Measurements from ENCODE around the gene IRS1. TPM values are rescaled to one million over a fixed set of nuclear protein-coding genes. Genes with fewer than 3 reads are reported as not detected.

IRS1 gene
- polyA plus RNA-seq, 1 donor (not counting 4 experiments of a cell fraction or from before 2014, with no cell fraction given), result 11.2 TPM

DNA sequence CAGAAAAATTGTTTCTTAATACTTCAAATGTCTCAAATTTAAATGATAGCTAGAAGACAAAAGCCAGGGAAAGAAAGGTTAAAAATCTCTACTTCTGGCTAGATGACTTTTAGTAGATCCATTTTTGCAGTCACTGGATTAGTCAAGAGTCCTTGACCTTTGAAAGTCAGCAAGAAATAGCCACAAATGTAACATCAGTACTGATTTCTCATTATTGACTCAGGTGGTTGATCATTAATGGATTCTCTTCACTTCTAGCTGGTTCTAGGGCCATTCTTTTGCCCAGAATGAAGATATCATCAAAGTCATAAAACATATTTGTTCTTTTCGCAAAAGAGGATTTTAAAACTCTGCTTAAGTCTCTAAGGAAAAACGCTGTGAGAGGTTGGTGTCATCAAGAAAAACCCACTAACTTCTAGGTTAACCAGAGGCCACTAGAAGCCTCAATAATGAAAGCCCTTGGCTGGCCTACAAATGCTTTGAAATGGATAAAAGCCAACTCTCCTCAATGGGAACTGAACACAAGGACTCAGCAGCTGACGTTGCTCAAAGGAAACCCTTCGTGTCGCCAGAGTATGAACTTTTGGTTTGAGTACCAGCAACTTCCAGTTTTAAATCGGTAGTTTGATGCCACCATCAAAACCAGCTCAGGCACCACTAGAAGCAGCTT lies 66.3 kb downstream of the IRS1 start:
- dilution Hi-C loops (cut with MboI; ENCODE audit: extremely low pct_ligation_motif_present, low sequenced_read_pairs), result no loop called here
- H3K9ac ChIP-seq (ENCODE audit: control insufficient read depth, extremely low read depth, insufficient read depth, low read length), result no peak overlapping the region
- DNase-seq (ENCODE audit: low read depth, low spot score), result no peak

DNA sequence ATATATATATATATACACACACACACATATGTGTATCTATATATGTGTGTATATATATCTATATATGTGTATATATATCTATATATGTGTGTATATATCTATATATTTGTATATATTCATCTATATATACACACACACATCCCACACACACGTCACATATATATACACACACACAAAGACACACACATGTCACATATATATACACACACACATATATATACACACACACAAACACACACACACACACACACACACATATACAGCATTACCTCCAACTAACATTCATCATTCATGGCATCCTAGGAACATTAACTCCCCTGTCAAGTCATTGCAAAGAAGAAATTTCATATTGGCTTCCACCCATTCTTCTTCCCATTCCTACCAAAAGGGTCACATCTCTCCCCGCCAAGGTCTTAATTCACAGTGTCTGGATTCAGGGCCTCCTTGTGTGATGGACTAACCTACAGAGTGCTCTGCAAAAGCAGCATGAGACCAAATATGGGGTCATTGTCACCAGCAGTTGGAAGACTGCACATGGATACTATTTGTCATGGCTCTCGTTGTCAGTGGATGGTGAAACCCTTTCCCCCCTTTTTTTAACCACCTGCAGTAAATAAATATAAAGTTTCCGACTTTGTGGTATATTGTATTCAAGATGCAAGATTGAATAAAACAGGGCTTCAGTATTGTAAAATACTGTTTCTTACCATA lies 67.0 kb downstream of the IRS1 start:
- no peak overlapping the region for H3K4me3 ChIP-seq (ENCODE audit: control insufficient read depth in 2 of 3, extremely low read depth in 1 of 3, insufficient read depth in 2 of 3, low read depth in 1 of 3, low read length in 3 of 3)
- no peak for TF ChIP-seq EZH2 (IDR thresholded peaks at IDR 0.05; ENCODE audit: low read length)
- TF ChIP-seq, protein P1, sequence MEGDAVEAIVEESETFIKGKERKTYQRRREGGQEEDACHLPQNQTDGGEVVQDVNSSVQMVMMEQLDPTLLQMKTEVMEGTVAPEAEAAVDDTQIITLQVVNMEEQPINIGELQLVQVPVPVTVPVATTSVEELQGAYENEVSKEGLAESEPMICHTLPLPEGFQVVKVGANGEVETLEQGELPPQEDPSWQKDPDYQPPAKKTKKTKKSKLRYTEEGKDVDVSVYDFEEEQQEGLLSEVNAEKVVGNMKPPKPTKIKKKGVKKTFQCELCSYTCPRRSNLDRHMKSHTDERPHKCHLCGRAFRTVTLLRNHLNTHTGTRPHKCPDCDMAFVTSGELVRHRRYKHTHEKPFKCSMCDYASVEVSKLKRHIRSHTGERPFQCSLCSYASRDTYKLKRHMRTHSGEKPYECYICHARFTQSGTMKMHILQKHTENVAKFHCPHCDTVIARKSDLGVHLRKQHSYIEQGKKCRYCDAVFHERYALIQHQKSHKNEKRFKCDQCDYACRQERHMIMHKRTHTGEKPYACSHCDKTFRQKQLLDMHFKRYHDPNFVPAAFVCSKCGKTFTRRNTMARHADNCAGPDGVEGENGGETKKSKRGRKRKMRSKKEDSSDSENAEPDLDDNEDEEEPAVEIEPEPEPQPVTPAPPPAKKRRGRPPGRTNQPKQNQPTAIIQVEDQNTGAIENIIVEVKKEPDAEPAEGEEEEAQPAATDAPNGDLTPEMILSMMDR (optimal IDR thresholded peaks at IDR 0.05 in 1 of 3, IDR thresholded peaks at IDR 0.05 in 1 of 3, conservative IDR thresholded peaks at IDR 0.05 in 1 of 3; ENCODE audit: extremely low read depth in 1 of 3, insufficient read depth in 2 of 3, low read length in 3 of 3), result no peak
- no peaks in the 10 kb centered on the region for H3K27me3 ChIP-seq (ENCODE audit: control insufficient read depth, extremely low read depth, insufficient read depth, low read length)
- no peaks in the 10 kb centered on the region for H4K20me1 ChIP-seq (ENCODE audit: control insufficient read depth, extremely low read depth, insufficient read depth, low read length)
- peaks cover 0 to 14% of the 10 kb centered on the region in 2 experiments for H3K36me3 ChIP-seq (ENCODE audit: control insufficient read depth in 2 of 2, extremely low read depth in 1 of 2, insufficient read depth in 2 of 2, low read length in 2 of 2)
- H3K4me1 ChIP-seq (ENCODE audit: control insufficient read depth, extremely low read depth, insufficient read depth, low read length), result no peaks in the 10 kb centered on the region
- no peaks in the 10 kb centered on the region for H3K9me3 ChIP-seq (ENCODE audit: control insufficient read depth, low read depth, low read length)
- FAIRE-seq, result no peak
- peaks cover 3% of the 10 kb centered on the region for H3K79me2 ChIP-seq (ENCODE audit: control insufficient read depth, insufficient read depth, low read length)
- DNase-seq (ENCODE audit: low read depth, low spot score), result no peak
- H3K9me1 ChIP-seq (ENCODE audit: control insufficient read depth, extremely low read depth, insufficient read depth, low read length), result no peaks in the 10 kb centered on the region
- no peak overlapping the region for H3K9ac ChIP-seq (ENCODE audit: control insufficient read depth, extremely low read depth, insufficient read depth, low read length)
- H2AFZ ChIP-seq (ENCODE audit: control insufficient read depth, low read length), result no peak overlapping the region
- H3K27ac ChIP-seq (ENCODE audit: control insufficient read depth, insufficient read depth, low read length), result no peak overlapping the region
- no peak overlapping the region for H3K4me2 ChIP-seq (ENCODE audit: control insufficient read depth, extremely low read depth, insufficient read depth, low read depth, low read length)
- dilution Hi-C loops (cut with MboI; ENCODE audit: extremely low pct_ligation_motif_present, low sequenced_read_pairs), result no loop called here

More for the DNA sequence above, 66.3 kb downstream of the IRS1 start:
- no peaks in the 10 kb centered on the region for H4K20me1 ChIP-seq (ENCODE audit: control insufficient read depth, extremely low read depth, insufficient read depth, low read length)
- no peaks in the 10 kb centered on the region for H3K9me3 ChIP-seq (ENCODE audit: control insufficient read depth, low read depth, low read length)
- H3K4me1 ChIP-seq (ENCODE audit: control insufficient read depth, extremely low read depth, insufficient read depth, low read length), result no peaks in the 10 kb centered on the region
- no peaks in the 10 kb centered on the region for H3K27me3 ChIP-seq (ENCODE audit: control insufficient read depth, extremely low read depth, insufficient read depth, low read length)
- H3K27ac ChIP-seq (ENCODE audit: control insufficient read depth, insufficient read depth, low read length), result no peak overlapping the region
- peaks cover 0 to 14% of the 10 kb centered on the region in 2 experiments for H3K36me3 ChIP-seq (ENCODE audit: control insufficient read depth in 2 of 2, extremely low read depth in 1 of 2, insufficient read depth in 2 of 2, low read length in 2 of 2)
- no peaks in the 10 kb centered on the region for H3K9me1 ChIP-seq (ENCODE audit: control insufficient read depth, extremely low read depth, insufficient read depth, low read length)
- TF ChIP-seq, protein P1 (optimal IDR thresholded peaks at IDR 0.05 in 1 of 3, IDR thresholded peaks at IDR 0.05 in 1 of 3, conservative IDR thresholded peaks at IDR 0.05 in 1 of 3; ENCODE audit: extremely low read depth in 1 of 3, insufficient read depth in 2 of 3, low read length in 3 of 3), result no peak
- TF ChIP-seq EZH2 (IDR thresholded peaks at IDR 0.05; ENCODE audit: low read length), result no peak
- no peak overlapping the region for H2AFZ ChIP-seq (ENCODE audit: control insufficient read depth, low read length)
- H3K4me3 ChIP-seq (ENCODE audit: control insufficient read depth in 2 of 3, extremely low read depth in 1 of 3, insufficient read depth in 2 of 3, low read depth in 1 of 3, low read length in 3 of 3), result no peak overlapping the region
- no peak overlapping the region for H3K4me2 ChIP-seq (ENCODE audit: control insufficient read depth, extremely low read depth, insufficient read depth, low read depth, low read length)
- peaks cover 5% of the 10 kb centered on the region for H3K79me2 ChIP-seq (ENCODE audit: control insufficient read depth, insufficient read depth, low read length)
- FAIRE-seq, result no peak

All from keratinocyte (primary cell).